Neural progenitor cell (in vitro differentiated cells): ENCODE data around the gene MPPED1.

ENCODE experiments used
- CTCF ChIP-seq: fragments of 200-600 bp; sonication (generic); IDR thresholded peaks from 2 replicates; pipeline ENCODE4 v1.5.1; 2017; ENCODE audit warnings: antibody characterized with exemption, mild to moderate bottlenecking
- EZH2 ChIP-seq: fragments of 200-600 bp; sonication (generic); IDR thresholded peaks from 2 replicates; pipeline ENCODE4 v1.6.1; 2017; ENCODE audit warnings: antibody characterized with exemption, mild to moderate bottlenecking, moderate library complexity
- EZH2phosphoT487 ChIP-seq: fragments of 200-600 bp; sonication (generic); IDR thresholded peaks from 2 replicates; pipeline ENCODE4 v1.6.1; 2017; ENCODE audit warnings: antibody characterized with exemption

DNA sequence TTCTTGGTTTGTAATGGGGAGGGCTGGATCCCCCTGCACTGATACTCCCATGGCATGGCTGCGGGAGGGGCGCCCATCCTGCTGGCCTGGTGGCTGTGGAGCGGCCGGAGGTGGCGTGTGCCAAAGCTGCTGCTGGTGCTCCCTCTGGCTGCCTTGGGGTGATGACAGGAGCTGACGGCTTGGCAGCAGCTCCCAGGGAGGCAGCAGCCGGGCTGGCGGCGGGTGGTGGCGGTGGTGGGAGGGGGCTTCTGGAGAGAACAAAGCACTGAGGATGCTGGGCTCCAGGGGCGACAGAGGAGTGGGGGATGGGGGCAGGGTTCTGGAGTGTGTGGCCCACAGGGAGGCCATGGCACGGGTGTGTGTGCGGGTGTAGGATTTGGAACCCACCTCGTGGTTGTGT, 11.4 kb upstream of the MPPED1 start:
- TF ChIP-seq CTCF (no peak), EZH2phosphoT487 (no peak), EZH2 (no peak)
